Retina (tissue), 1 donor: ENCODE data around the gene KRT8.
A peak's percentile ranks its signal among the peaks of the same experiment; 100 is the strongest.

Experiments used
- DNase-seq: peaks from one replicate; pipeline ENCODE4 v3.0.0-alpha.2; 2016

The KRT8 gene

DNA sequence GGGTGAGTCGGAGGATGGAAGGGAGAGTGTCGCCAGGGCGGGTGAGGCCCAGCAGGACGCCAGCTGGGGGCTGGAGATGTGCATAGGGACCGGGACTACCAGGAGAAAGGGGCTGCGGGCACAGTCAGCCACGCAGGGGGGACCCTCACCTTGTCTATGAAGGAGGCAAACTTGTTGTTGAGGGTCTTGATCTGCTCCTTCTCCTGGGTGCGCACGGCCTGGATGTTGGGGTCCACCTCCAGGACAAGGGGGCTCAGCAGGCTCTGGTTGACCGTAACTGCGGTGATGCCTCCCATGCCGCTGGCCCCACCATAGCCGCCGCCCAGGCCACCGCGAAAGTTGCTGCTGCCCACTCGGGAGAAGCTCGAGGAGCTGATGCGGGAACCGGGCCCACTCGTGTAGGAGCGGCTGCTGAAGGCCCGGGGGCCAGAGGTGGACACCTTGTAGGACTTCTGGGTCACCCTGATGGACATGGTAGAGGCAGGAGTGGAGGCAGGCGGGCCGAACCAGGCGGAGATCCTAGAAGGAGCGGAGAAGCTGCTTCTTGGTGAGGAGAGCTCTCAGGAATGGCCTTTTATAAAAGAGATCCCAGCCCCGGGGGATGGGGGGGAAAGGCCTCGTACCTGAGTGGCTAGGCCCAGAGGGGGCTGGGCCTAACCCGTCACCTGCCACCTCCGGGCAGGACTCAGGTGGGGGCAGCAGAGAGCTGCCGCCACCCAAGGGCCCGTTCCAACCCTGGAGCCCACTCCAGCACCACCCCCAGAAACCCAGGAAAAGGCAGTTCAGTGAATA, at the start of gene KRT8:
Gene KRT8, minus strand, starts transcription at position 568 of the 792 bp plus-strand sequence. Its CDS starts 95 bp downstream, at position 473.
- peak; percentile 46 for DNase-seq

- no peak for DNase-seq
Measured at GRCh38 chr12:52953181-52953841, 48.4 kb upstream of the KRT8 start.

GRCh38 chr12:52952076-52952801, 47.4 kb upstream of the KRT8 start:
- DNase-seq = no peak

DNA sequence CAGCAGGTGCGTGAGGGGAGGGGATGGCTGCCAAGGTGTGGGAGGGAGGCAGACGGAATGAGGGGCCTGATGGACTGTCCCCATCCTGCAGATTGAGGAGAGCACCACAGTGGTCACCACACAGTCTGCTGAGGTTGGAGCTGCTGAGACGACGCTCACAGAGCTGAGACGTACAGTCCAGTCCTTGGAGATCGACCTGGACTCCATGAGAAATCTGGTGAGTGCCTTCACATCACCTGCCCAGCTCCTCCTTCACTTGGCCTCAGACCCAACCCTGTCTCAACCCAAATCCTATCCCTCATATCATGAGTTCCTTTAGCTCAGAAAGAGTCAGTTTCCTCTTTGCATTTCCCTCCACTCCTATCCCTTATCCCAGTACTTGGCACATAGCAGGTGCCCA, 46.8 kb upstream of the KRT8 start:
- DNase-seq = no peak

GRCh38 chr12:52951126-52951525, 46.2 kb upstream of the KRT8 start:
- DNase-seq = no peak

DNA sequence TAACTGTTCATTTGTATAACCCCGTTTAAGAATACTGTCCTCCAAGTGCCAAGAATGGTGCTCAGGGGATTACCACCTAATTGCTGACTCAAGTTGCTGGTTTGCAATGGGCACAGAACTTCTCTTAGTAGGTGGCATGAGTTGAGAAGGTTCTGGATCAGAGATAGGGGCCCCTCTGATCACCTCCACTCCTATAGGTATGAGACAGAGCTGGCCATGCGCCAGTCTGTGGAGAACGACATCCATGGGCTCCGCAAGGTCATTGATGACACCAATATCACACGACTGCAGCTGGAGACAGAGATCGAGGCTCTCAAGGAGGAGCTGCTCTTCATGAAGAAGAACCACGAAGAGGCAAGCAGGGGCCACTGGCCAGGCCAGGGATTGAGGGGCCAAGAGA, 45.7 kb upstream of the KRT8 start:
- DNase-seq = no peak

DNA sequence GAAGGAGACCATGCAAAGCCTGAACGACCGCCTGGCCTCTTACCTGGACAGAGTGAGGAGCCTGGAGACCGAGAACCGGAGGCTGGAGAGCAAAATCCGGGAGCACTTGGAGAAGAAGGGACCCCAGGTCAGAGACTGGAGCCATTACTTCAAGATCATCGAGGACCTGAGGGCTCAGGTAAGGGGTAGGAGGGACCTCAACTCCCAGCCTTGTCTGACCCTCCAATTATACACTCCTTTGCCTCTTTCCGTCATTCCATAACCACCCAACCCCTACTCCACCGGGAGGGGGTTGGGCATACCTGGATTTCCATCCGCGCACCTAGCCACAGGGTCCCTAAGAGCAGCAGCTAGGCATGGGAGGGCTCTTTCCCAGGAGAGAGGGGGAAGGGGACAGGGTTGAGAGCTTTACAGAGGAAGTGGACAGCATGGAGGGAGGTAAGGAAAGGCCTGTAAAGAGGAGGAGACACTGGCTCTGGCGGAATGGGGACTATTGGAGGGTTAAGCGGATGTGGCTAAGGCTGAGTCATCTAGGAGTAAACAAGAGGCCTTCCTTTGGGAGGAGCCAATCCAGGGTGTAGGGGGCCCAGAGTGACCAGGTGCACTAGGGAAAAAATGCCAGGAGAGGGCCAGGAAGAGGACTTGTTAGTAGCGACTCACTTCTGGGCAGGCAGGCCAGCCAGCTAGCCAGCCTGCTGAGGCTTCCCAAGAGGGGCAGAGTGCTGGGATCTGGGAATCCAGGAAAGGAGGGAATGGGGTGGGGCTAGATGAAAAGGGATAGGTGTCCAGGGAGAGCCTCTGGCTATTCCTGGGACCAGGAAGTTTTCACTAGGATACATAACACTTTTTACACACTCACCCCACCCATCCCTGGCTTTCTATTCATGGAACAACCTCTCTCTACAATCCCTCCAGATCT, 44.8 kb upstream of the KRT8 start:
- DNase-seq = no peak

DNA sequence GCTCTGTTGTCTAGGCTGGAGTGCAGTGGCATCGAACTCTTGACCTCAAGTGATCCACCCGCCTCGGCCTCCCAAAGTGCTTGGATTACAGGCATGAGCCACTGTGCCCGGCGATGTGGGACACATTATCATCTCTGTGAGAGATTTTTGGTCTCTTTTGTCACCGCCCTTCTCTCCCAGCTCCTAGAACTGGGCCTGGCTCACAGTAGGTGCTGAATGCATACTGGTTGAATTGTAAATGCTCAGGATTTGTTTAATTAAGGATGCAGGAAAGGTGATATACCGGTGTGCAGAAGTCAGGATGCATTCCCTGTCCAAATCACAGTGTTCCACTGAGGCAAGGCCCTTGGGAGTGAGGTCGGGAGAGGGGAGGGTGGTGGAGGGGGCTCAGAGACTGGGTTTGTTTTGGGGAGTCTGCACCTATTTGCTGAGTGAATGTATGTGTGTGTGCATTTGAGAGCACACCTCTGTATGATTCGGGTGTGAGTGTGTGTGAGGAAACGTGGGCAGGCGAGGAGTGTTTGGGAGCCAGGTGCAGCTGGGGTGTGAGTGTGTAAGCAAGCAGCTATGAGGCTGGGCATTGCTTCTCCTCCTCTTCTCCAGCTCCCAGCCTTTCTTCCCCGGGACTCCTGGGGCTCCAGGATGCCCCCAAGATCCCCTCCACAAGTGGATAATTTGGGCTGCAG, 43.0 kb upstream of the KRT8 start:
- DNase-seq = no peak

DNA sequence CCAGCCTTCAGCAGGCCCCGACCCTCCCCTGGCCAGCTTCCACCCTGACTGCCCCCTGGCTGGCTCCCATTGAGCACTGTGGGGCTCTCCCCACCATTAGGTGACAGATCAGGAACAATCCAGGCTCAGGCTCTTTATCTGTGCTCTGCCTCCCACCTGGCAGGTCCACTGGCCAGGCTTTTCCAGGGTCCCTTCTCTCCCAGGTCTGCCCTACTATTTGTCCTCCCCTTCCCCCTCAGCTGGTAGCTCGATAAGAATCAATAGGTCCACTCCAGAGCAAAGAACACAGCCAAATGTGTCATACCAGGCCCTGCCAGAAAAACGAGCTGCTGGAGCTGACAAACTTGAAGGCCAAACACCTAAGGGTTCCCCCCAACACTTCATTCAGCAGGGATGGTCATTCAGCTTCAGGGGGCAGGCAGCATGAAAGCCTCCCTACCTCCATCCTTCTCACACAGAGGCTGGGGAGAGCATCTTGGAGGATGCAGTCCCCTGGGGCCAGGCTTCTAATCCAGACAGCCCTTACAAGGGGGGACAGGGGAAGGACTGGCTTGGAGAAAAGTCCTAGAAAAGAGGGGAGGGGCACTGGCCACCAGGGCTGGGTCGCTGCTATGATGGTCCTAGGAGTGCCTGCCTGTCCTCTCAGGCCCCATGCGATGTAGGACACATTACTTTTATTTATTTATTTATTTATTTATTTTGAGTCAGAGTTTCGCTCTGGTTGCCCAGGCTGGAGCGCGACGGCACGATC, 42.1 kb upstream of the KRT8 start:
- DNase-seq = no peak

DNA sequence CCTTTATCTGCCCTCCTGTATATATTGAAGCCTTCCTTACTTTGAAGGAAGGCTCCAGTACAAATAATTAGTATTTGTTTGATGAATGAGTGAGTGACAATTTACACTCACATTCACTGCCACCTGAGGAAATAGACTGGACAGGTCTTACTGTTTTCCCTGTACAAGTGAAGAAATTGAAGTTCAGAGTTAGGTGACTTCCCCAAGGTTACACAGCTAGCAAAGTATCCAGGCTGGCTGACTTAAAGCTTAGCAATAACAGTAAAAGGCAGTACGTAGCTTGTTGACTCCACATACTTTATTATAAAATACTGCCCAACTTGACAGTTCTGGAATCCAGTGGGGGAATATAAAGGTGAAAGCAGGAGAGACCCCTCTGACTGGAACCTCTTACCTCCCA, 41.5 kb upstream of the KRT8 start:
- DNase-seq = no peak

DNA sequence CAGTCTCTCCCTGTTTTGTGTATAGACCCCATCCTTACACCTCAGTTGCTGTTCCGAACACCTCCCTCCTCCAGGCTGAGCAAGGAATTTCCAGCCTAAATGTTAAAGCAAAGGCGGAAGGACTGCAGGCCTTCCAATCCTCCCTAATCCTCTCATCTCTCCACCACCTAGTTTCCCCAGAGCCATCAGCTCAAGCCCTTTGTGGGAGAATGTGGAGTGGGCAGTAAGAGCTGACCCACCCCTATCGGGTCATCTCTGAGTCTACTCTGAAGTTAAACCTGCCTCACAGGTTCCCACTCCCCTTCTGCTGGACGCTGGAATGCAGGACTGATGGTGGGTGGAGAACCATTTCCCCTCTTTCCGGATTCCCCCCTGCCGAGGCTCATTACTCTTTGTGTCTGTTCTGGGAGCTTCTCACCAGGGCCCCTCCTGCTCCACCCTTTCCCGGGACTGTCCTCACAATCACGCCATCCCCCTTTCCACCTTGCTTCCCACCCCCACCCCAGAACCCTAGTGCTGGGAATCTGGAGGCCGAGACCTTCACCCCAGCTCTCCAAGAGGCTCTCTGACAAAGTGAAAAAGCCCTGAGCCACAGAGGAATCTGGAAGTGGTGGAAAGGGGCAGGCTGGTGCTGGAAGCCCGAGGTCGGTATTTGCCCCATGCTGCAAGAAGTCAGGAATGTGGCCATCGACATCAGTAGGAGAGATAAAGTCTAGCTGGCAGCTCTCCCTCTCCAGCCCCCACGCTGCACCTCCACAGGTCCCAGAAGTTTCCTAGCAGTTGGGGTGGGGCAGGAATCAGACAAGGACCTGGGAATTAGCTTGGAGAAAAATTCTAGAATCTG, 40.7 kb upstream of the KRT8 start:
- DNase-seq = no peak

DNA sequence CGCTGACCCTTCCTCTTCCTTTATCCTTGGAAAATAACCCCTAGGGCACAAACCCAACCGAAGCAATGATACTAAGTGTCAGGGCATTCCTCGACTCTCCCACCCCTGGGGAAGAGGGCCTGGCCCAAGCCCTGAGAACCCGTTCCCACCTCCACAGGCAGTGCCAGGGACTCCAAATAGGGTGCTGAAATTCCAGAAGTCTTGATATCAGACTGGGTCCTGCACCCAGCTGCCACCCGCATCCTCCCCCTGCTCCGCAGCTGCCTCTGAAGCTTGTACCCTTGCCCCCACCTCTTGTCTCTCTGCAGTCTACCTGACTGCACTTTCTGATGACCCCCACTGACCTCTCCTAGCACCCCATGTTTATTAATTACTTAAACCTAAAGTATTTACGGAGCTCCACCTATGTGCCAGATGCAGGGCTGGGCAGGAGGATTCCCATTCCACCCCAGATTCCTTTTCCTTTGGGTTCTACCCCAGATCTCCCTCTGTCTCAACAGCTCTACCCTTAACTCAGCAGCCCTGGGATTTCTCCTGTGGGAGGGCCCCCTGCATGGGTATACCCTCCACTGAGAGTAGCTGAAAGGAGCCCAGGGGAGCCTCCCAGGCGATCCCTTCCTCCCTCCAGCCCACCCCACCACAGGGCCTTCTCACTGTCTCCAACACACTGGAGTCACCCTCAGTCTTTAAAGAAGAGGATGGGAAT, 40.0 kb upstream of the KRT8 start:
- no peak for DNase-seq

DNA sequence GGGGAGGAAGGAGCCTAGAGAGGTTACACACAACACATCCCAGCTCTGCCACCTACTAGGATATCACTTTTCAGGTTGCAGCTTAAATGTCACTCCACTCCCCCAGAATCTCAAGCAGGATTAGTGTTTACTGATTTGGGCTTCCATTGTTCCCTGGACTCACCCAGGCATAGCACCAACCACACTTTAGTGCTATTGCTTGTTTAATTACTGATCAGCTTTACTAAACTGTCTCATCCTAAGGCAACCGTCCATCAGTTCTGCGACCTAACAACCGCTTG, 38.0 kb upstream of the KRT8 start:
- no peak for DNase-seq

DNA sequence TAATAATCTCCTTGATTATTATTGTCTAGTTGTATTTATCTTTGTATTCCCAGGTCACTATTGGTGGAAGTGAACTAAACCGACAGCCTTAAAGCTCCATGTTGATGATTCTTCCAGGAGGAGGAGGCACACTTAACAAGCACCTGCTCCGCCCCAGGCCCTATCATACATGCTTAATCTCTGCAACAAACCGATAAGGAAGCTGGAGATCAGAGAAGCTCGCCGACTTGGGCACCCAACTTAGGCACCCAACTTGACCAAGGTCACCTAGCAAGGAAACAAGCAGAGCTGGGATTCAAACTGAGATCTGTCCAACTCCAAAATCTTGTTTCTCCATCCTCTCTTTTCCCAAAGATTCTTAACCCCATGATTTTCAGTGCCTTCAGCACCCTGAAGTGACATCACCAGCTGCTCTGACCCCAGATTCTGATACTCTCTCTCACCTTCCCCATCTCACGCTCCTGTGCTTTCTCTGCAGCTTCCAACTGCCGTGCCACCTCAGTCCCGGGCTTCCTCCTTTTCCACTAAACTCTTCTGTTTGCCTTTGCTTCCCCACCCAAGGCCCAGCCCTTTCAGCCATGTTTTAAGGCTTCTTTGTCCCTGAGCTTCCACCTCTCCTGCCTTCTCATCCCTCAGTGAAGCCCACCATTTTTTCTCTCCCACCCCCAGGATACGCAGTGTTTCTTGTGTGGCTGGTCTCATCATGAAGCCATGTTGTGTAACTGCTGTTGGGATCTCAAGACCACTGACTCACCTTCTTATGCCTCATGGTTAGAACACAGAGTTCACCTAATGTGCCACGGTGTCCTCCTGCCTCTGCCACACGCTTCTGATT, 37.4 kb upstream of the KRT8 start:
- DNase-seq = no peak

DNA sequence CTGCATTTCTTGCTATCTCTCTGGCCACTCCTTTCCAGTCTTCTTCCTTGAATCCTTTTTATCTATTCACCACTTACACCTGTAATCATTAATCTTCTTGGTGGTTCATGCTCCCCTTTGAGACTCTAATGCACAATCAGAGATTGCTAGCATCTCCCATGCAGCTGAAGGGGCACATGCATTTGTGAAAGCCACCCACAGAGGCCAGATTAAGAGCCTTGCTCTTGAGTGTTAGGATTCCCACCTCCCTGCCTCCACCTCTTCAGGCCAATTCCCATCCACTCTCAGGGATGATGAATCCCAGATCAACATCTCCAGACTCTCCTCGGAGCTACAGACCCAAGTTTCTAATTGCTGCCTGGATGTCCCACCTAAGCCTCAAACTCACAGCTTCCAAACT, 24.7 kb upstream of the KRT8 start:
- DNase-seq = no peak

GRCh38 chr12:52927964-52928363, 23.1 kb upstream of the KRT8 start:
- DNase-seq = no peak

DNA sequence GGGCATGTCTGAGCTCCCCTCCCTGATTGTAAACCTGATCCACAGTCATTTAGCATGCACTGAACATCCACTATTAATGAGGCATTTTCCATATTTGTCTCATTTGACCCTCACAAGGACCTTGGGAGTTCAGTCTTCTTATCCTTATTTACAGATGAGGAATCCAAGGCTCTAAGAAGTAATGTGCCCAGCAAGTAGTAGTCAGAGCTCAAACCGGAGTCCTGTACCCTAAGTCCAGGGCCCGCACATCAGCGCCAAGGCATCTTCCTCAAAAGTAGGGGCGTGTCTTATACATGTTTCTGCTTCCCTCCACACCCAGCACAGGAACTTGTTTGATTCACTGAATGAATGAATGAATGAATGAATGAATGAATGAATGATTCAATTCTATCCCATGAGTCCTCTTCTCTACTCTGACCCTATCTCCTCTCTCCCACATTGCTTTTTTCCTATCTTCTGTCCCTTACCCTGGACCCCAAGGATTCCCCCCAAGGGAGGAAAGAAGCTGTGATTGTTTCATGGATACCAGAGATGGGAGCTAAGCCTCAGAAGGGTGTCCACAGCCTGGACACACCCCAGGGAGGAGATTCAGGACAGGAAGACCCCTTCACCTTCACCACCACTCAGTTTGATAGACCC, 21.8 kb upstream of the KRT8 start:
- DNase-seq = no peak
